ENCODE results near the gene PDLIM1. TPM values are rescaled to one million over a fixed set of nuclear protein-coding genes. Genes with fewer than 3 reads are reported as not detected.
A peak's percentile ranks its signal among the peaks of the same experiment; 100 is the strongest.

Gene PDLIM1
- total RNA-seq, 4 donors from 2014 or later, result 113 to 150 (median 128) TPM

- H3K4me1 ChIP-seq, result peaks cover 0 to 51% (median 27%) of the 10 kb centered on the region in 4 donors
- no peaks in the 10 kb centered on the region for H3K9me3 ChIP-seq
- H3K36me3 ChIP-seq, result no peaks in the 10 kb centered on the region
- 63 to 78% methylated on average over 1 of the region's 1 CpG for WGBS, 2 donors
- peak overlapping the region in 3 of 4 donors; percentile 57 to 92 (median 87) for H3K27ac ChIP-seq
- no peak for DNase-seq (ENCODE audit: low spot score in 2 of 2)
- no peak overlapping the region for H3K4me3 ChIP-seq
- H3K27me3 ChIP-seq, result no peaks in the 10 kb centered on the region
- no peak for TF ChIP-seq POLR2A (IDR thresholded peaks at IDR 0.05)
- TF ChIP-seq EP300 (IDR thresholded peaks at IDR 0.05), result no peak
- TF ChIP-seq CTCF (IDR thresholded peaks at IDR 0.05), result no peak
Measured at GRCh38 chr10:95275726-95276366, 15.0 kb downstream of the PDLIM1 start.

- no peak overlapping the region for H3K4me3 ChIP-seq
- WGBS, 2 donors, result 42 to 45% methylated on average over 13 of the region's 13 CpGs
- H3K36me3 ChIP-seq, result no peaks in the 10 kb centered on the region
- TF ChIP-seq POLR2A (IDR thresholded peaks at IDR 0.05) (no peak), EP300 (IDR thresholded peaks at IDR 0.05) (peak; percentile 56 to 93)
- H3K27me3 ChIP-seq, result no peaks in the 10 kb centered on the region
- DNase-seq (ENCODE audit: low spot score in 2 of 2), result peak in 1 of 2 donors; percentile 52
- peaks cover 0 to 47% (median 25%) of the 10 kb centered on the region in 4 donors for H3K4me1 ChIP-seq
- H3K9me3 ChIP-seq, result no peaks in the 10 kb centered on the region
- H3K27ac ChIP-seq, result peak overlapping the region; percentile 34 to 92 (median 76)
Measured at GRCh38 chr10:95273393-95274312, 17.1 kb downstream of the PDLIM1 start.

- Histone ChIP-seq H3K27ac (peak overlapping the region in 3 of 4 donors; percentile 51 to 79 (median 69)), H3K27me3 (no peaks in the 10 kb centered on the region), H3K36me3 (peaks cover 0 to 11% (median 0%) of the 10 kb centered on the region in 3 donors), H3K4me3 (no peak overlapping the region), H3K4me1 (peaks cover 0 to 20% (median 10%) of the 10 kb centered on the region in 4 donors), H3K9me3 (no peaks in the 10 kb centered on the region)
- TF ChIP-seq POLR2A (IDR thresholded peaks at IDR 0.05), result no peak
- TF ChIP-seq CTCF (IDR thresholded peaks at IDR 0.05), result no peak
- TF ChIP-seq EP300 (IDR thresholded peaks at IDR 0.05), result peak; percentile 26 to 75
- no peak for DNase-seq (ENCODE audit: low spot score in 2 of 2)
- WGBS, 2 donors, result 50 to 52% methylated on average over 12 of the region's 12 CpGs
Measured at GRCh38 chr10:95268438-95268837, 22.4 kb downstream of the PDLIM1 start.

- DNase-seq (ENCODE audit: low spot score in 2 of 2), result no peak
- TF ChIP-seq POLR2A (IDR thresholded peaks at IDR 0.05) (no peak), CTCF (IDR thresholded peaks at IDR 0.05) (no peak), EP300 (IDR thresholded peaks at IDR 0.05) (no peak)
- H3K4me3 ChIP-seq, result no peak overlapping the region
- H3K36me3 ChIP-seq, result peaks cover 0 to 16% (median 0%) of the 10 kb centered on the region in 3 donors
- 91% methylated on average over 3 of the region's 3 CpGs for WGBS, 2 donors
- no peaks in the 10 kb centered on the region for H3K27me3 ChIP-seq
- no peaks in the 10 kb centered on the region for H3K9me3 ChIP-seq
- peak overlapping the region in 2 of 4 donors; percentile 76 to 79 for H3K27ac ChIP-seq
- peaks cover 0 to 14% (median 4%) of the 10 kb centered on the region in 4 donors for H3K4me1 ChIP-seq
Measured at GRCh38 chr10:95267251-95267650, 23.6 kb downstream of the PDLIM1 start.

GRCh38 chr10:95266674-95267095, 24.1 kb downstream of the PDLIM1 start:
- H3K4me1 ChIP-seq, result peaks cover 0 to 14% (median 4%) of the 10 kb centered on the region in 4 donors
- H3K9me3 ChIP-seq, result no peaks in the 10 kb centered on the region
- 14 to 29% methylated on average over 1 of the region's 1 CpG for WGBS, 2 donors
- H3K4me3 ChIP-seq, result no peak overlapping the region
- peaks cover 0 to 16% (median 0%) of the 10 kb centered on the region in 3 donors for H3K36me3 ChIP-seq
- H3K27me3 ChIP-seq, result no peaks in the 10 kb centered on the region
- TF ChIP-seq POLR2A (IDR thresholded peaks at IDR 0.05) (no peak), EP300 (IDR thresholded peaks at IDR 0.05) (peak in 1 of 2 donors; percentile 61)
- H3K27ac ChIP-seq, result peak overlapping the region; percentile 10 to 79 (median 74)
- DNase-seq (ENCODE audit: low spot score in 2 of 2), result no peak

Measured in tibial nerve (tissue), 4 donors.